T-cell (primary cell): ENCODE data around the gene SELENON. TPM values are rescaled to one million over a fixed set of nuclear protein-coding genes. Genes with fewer than 3 reads are reported as not detected.

Experiments
- ATAC-seq, 4 experiments: fragments of 200-7000 bp in 3 of 4; fragments of 150-1000 bp in 1 of 4; cut with Tn5 transposase; replicated peaks in 1 of 4; 1 replicate in 3 of 4; 2 replicates in 1 of 4; pipeline ENCODE4 v1.10.0; 2021; ENCODE audit warnings: moderate library complexity in 3 of 4, mild to moderate bottlenecking in 2 of 4, moderate number of reproducible peaks in 1 of 4
- CTCF ChIA-PET, 2 donors: fragments of 300-600 bp; sonication (Branson Sonifier 250); formaldehyde crosslinking; loops; one replicate each; lab custom pipeline; 2022; ENCODE audit warnings: antibody characterized with exemption in 2 of 2; lab: Charles Lee
- POLR2A ChIA-PET, 2 donors: fragments of 300-600 bp; sonication (Branson Sonifier 250); formaldehyde crosslinking; loops; one replicate each; lab custom pipeline; 2022; ENCODE audit warnings: antibody characterized with exemption in 2 of 2; lab: Charles Lee
- DNase-seq, 35 experiments: peaks; one replicate each; pipeline versions ENCODE4 v3.0.0 to v3.0.0-alpha.2; 2013 to 2023
- H3K27ac ChIP-seq: one replicate; pipeline ENCODE4 v1.5.1; 2013; ENCODE audit warnings: low read length
- H3K27me3 ChIP-seq, 2 experiments: replicated peaks in 1 of 2; 1 replicate in 1 of 2; 2 replicates in 1 of 2; pipeline versions ENCODE4 v1.6.1 to v1.7.0; 2013; ENCODE audit warnings: low read length in 1 of 2, mixed read lengths in 1 of 2; ENCODE audit not compliant: control insufficient read depth in 2 of 2, insufficient read depth in 2 of 2; ENCODE audit errors: extremely low read depth in 1 of 2
- H3K36me3 ChIP-seq, 2 donors: 1 replicate in 1 of 2; 2 replicates in 1 of 2; pipeline versions ENCODE4 v1.6.1 to v1.7.0; 2013; ENCODE audit warnings: low read length in 1 of 2; ENCODE audit not compliant: control insufficient read depth in 2 of 2, insufficient read depth in 1 of 2; ENCODE audit errors: extremely low read depth in 1 of 2
- H3K4me1 ChIP-seq, 2 experiments: 1 replicate in 1 of 2; 2 replicates in 1 of 2; pipeline versions ENCODE4 v1.6.1 to v1.7.0; 2013; ENCODE audit warnings: low read length in 2 of 2, mixed read lengths in 1 of 2; ENCODE audit not compliant: insufficient read depth in 2 of 2, control insufficient read depth in 1 of 2; ENCODE audit errors: extremely low read depth in 1 of 2
- H3K4me3 ChIP-seq, 2 donors: 1 replicate in 1 of 2; 2 replicates in 1 of 2; pipeline versions ENCODE4 v1.5.1 to v1.7.0; 2013; ENCODE audit warnings: mild to moderate bottlenecking in 2 of 2, low read length in 1 of 2, moderate library complexity in 1 of 2; ENCODE audit not compliant: control insufficient read depth in 1 of 2; ENCODE audit errors: extremely low read depth in 1 of 2
- H3K9me3 ChIP-seq: 2 replicates; pipeline ENCODE4 v1.7.0; 2013
- H3K27ac Mint-ChIP-seq, 2 donors: one replicate each; pipeline ENCODE4 v1.8.0; 2020 to 2021; ENCODE audit warnings: mild to moderate bottlenecking in 2 of 2, mixed read lengths in 2 of 2
- H3K27me3 Mint-ChIP-seq, 2 donors: one replicate each; pipeline ENCODE4 v1.8.0; 2021 to 2022; ENCODE audit warnings: mixed read lengths in 2 of 2
- H3K36me3 Mint-ChIP-seq: one replicate; pipeline ENCODE4 v1.8.0; 2021; ENCODE audit warnings: mixed read lengths
- H3K4me1 Mint-ChIP-seq, 3 donors: one replicate each; pipeline ENCODE4 v1.8.0; 2020 to 2022; ENCODE audit warnings: mixed read lengths in 3 of 3, mild to moderate bottlenecking in 1 of 3
- H3K4me3 Mint-ChIP-seq, 3 donors: one replicate each; pipeline ENCODE4 v1.8.0; 2020 to 2022; ENCODE audit warnings: mild to moderate bottlenecking in 3 of 3, mixed read lengths in 3 of 3, moderate library complexity in 3 of 3
- H3K9me3 Mint-ChIP-seq, 3 donors: one replicate each; pipeline ENCODE4 v1.8.0; 2020 to 2022; ENCODE audit warnings: mixed read lengths in 3 of 3
- WGBS: methylation state at CpG from one replicate; pipeline ENCODE4 v1.1.5; 2013; ENCODE audit warnings: missing lambda C conversion rate; ENCODE audit not compliant: insufficient coverage; 5-methylcytosine and 5-hydroxymethylcytosine counted together
- total RNA-seq, 35 experiments: library from RNA in 6 of 35; stranded (reverse) in 6 of 35; fragments of 120-200 nt in 1 of 35; gene quantifications; one replicate each; pipeline versions ENCODE4 v1.2.1 to v1.2.4 and lab custom pipeline; 2013 to 2026

SELENON gene
- total RNA-seq, 5 donors from 2014 or later (not counting 1 experiment from before 2014, with no cell fraction given): 22.4 to 28.9 (median 25.9) TPM

DNA sequence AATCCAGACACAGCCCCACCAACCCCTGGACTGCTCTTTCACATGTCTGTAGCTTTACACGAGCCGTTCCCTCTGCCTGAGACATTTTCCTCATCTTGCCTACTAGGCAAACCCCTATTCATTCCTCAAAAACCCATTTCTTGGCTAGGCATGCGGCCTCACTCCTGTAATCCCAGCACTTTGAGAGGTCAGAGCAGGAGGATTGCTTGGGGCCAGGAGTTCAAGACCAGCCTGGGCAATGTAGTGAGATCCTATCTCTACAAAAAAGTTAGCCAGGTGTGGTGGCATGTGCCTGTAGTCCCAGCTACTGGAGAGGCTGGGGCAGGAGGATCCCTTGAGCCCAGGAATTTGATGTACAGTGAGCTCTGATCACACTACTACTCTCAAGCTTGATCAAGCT lies 64.4 kb downstream of the SELENON start:
- Histone ChIP-seq H3K4me1 (peaks cover 2 to 14% of the 10 kb centered on the region in 2 experiments), H3K9me3 (no peaks in the 10 kb centered on the region), H3K4me3 (no peak overlapping the region), H3K27ac (no peak overlapping the region), H3K36me3 (no peaks in the 10 kb centered on the region), H3K27me3 (no peaks in the 10 kb centered on the region)
- ATAC-seq: no peak
- WGBS: 100% methylated on average over 1 of the region's 3 CpGs
- Mint-ChIP-seq H3K27me3 (no peaks in the 10 kb centered on the region), H3K4me1 (peaks cover 9 to 14% (median 11%) of the 10 kb centered on the region in 3 donors), H3K4me3 (no peak overlapping the region), H3K9me3 (no peaks in the 10 kb centered on the region), H3K27ac (no peak overlapping the region), H3K36me3 (no peaks in the 10 kb centered on the region)
- ChIA-PET POLR2A (no interaction called here), CTCF (no interaction called here)
- no peak for DNase-seq

DNA sequence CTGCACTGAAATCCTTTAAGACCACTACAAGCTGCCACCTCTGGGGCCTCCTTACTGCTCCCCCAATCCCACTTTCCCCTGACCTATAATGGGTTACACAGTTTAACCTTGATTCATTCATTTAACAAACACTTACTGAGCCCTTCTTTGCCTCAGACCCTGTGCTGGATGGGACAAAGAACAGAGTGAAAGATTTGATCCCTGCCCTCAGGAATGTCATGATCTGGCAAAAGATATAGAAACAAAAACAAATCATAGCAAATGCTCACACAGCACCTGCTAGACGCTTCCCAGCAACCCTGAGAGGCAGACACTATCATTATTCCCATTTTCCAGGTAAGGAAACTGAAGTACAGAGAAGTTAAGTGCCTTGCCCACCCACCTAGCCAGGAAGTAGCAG lies 66.3 kb downstream of the SELENON start:
- ATAC-seq (no peak), DNase-seq (no peak)
- Mint-ChIP-seq H3K4me1 (peaks cover 2 to 3% (median 2%) of the 10 kb centered on the region in 3 donors), H3K27ac (no peak overlapping the region), H3K4me3 (no peak overlapping the region), H3K36me3 (no peaks in the 10 kb centered on the region), H3K27me3 (no peaks in the 10 kb centered on the region), H3K9me3 (no peaks in the 10 kb centered on the region)
- Histone ChIP-seq H3K9me3 (no peaks in the 10 kb centered on the region), H3K4me1 (no peaks in the 10 kb centered on the region), H3K4me3 (no peak overlapping the region), H3K27ac (no peak overlapping the region), H3K36me3 (no peaks in the 10 kb centered on the region), H3K27me3 (no peaks in the 10 kb centered on the region)
- POLR2A ChIA-PET: no interaction called here
- CTCF ChIA-PET: no interaction called here
- no CpG with 5 or more reads among the region's 1 CpG for WGBS

DNA sequence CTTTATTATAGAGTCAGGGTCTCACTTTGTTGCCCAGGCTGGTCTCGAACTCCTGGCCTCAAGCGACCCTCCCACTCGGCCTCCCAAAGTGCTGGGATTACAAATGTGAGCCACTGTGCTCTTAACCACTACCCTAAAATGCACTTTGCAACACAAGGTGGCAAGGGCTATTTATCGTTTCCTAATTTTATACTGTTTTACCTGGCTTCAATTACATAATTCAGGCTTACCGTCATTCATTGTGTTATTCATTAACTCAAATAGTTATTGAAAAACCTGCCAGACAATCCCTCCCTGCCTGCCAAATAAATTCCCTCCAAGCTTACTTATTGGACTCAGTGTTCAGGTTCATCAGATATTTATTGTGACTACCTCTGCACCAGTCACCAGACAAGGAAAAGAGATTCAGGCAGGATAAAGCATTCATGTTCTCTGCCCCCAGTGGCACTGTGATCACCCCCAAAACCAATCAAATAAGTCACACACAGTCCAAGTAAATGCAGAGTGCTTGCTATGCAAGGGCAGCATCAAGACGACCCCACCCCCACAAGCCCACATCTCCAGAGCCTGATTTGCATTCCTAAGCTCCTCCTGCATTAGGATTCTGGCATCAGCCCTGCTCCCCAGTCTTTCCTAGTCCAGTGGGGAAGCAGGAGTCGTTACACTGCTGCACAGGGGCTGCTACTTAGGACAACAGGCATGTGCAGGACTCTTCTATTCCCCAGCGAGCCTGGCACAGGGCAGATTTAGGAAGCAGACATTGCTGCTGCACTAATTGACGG lies 67.4 kb downstream of the SELENON start:
- H3K36me3 Mint-ChIP-seq: no peaks in the 10 kb centered on the region

More for the DNA sequence above, 67.4 kb downstream of the SELENON start:
- WGBS: 76% methylated on average over 9 of the region's 9 CpGs
- CTCF ChIA-PET: no interaction called here
- Histone ChIP-seq H3K9me3 (no peaks in the 10 kb centered on the region), H3K27me3 (peaks cover 0 to 3% of the 10 kb centered on the region in 2 experiments), H3K4me1 (no peaks in the 10 kb centered on the region), H3K36me3 (no peaks in the 10 kb centered on the region), H3K4me3 (no peak overlapping the region), H3K27ac (no peak overlapping the region)
- DNase-seq (no peak), ATAC-seq (no peak)
- Mint-ChIP-seq H3K4me1 (no peaks in the 10 kb centered on the region), H3K27ac (no peak overlapping the region), H3K9me3 (no peaks in the 10 kb centered on the region), H3K27me3 (no peaks in the 10 kb centered on the region), H3K4me3 (no peak overlapping the region)
- POLR2A ChIA-PET: no interaction called here

Other genes starting within 250 kb of the SELENON start
- gene MAN1C1, start 183.4 kb upstream of the SELENON start, total RNA-seq: 10 to 100 TPM; 57.5 to 90.5 (median 65.5) TPM
- 10 to 100 TPM; 39.6 to 48.1 (median 41.6) TPM for gene MTFR1L, start 19.8 kb downstream of the SELENON start, total RNA-seq
- gene AUNIP, start 59.3 kb downstream of the SELENON start, total RNA-seq: under 1 TPM in 2 of 5 donors, not detected in 3; 0.20 to 0.35 TPM
- 1 to 10 TPM; 1.9 to 3.8 (median 3.0) TPM for gene PAQR7, start 75.5 kb downstream of the SELENON start, total RNA-seq
- gene STMN1, start 106.2 kb downstream of the SELENON start, total RNA-seq: 10 to 100 TPM; 28.4 to 54.2 (median 45.2) TPM
- gene PAFAH2, start 197.9 kb downstream of the SELENON start, total RNA-seq: 10 to 100 TPM; 10.2 to 30.2 (median 17.3) TPM
- under 1 TPM in 4 of 5 donors, not detected in 1; 0.08 to 0.19 (median 0.12) TPM for gene EXTL1, start 221.6 kb downstream of the SELENON start, total RNA-seq
- gene SLC30A2, start 245.9 kb downstream of the SELENON start, total RNA-seq: under 1 TPM in 3 of 5 donors, not detected in 2; 0.13 to 0.38 (median 0.19) TPM